ENCODE data around the gene BTBD9.

The BTBD9 gene

DNA sequence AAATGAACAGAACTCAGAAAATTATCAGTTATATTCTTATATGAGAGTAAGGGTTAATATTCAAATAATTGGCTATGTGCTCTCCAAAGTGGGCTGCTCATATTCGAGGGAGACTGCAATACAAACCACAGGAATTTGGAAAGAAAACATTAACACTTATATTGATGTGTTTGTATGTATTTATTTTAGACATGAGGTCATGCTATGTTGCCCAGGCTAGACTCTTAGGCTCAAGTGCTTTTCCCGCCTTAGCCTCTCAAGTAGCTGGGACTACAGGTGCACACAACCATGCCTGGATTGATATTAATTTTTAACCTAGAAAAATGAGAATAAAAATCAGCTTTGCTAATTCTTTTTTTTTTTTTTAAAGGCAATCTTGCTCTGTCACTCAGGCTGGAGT is 35.0 kb downstream of the BTBD9 start:
- H2BK5ac ChIP-seq (ENCODE audit: low read depth, low read length, poor library complexity, severe bottlenecking), result no peak overlapping the region
- 0% methylated on average over 1 of the region's 2 CpGs for WGBS

DNA sequence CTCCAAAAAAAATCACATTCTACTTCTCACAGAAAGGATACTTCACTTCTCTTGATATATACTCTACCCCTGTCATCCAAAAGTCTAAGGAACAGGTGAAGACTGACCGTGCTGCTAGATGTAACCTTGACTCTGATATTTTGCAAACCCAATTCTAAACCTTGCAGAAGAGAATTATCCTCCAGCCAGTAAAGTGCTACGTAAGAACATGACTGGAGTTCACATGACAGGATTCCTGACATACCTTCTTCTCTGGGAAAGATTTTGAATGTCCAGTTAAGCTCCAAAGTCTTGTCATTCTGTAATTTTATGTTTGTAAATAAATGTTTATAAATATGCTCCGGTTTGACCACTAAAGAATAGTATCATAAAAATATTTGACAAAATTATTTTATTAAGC is 35.8 kb downstream of the BTBD9 start:
- H3K27ac ChIP-seq (ENCODE audit: low read length, poor library complexity, severe bottlenecking), result no peak overlapping the region
- no peaks in the 10 kb centered on the region for H3K36me3 ChIP-seq (ENCODE audit: control insufficient read depth in 1 of 2, insufficient read depth in 2 of 2, low read depth in 1 of 2, low read length in 2 of 2)
- no peak overlapping the region for H3K4ac ChIP-seq (ENCODE audit: low read depth in 1 of 2, low read length in 2 of 2)
- peak; percentile 32 for DNase-seq
- H2AFZ ChIP-seq (ENCODE audit: low read depth, low read length), result no peak overlapping the region
- H3K4me1 ChIP-seq (ENCODE audit: control insufficient read depth, insufficient read depth, low read depth, low read length), result peaks cover 3% of the 10 kb centered on the region
- no peak overlapping the region for H2BK5ac ChIP-seq (ENCODE audit: low read depth, low read length, poor library complexity, severe bottlenecking)
- H3K4me3 ChIP-seq (ENCODE audit: insufficient read depth in 1 of 2, low read depth in 1 of 2, low read length in 2 of 2), result no peak overlapping the region
- no peak overlapping the region for H2BK15ac ChIP-seq (ENCODE audit: low read depth, poor library complexity, severe bottlenecking)
- 77% methylated on average over 1 of the region's 3 CpGs for WGBS
- no peak overlapping the region for H2BK12ac ChIP-seq (ENCODE audit: low read length in 2 of 2)
- H4K91ac ChIP-seq (ENCODE audit: low read length), result no peak overlapping the region
- no peak overlapping the region for H2BK120ac ChIP-seq (ENCODE audit: low read depth, low read length)
- H3K18ac ChIP-seq (ENCODE audit: low read depth in 1 of 2, low read length in 2 of 2), result no peak overlapping the region
- no peaks in the 10 kb centered on the region for H3K9me3 ChIP-seq (ENCODE audit: control insufficient read depth, low read length)
- H3K14ac ChIP-seq (ENCODE audit: low read length in 2 of 2), result no peak overlapping the region
- no peak overlapping the region for H3K23ac ChIP-seq (ENCODE audit: low read length in 2 of 2)
- H4K8ac ChIP-seq (ENCODE audit: low read length), result no peak overlapping the region
- no peak overlapping the region for H2AK5ac ChIP-seq (ENCODE audit: low read length, severe bottlenecking)
- no peaks in the 10 kb centered on the region for H3K27me3 ChIP-seq (ENCODE audit: control insufficient read depth in 1 of 2, insufficient read depth in 1 of 2, low read length in 2 of 2)
- H3K9ac ChIP-seq (ENCODE audit: low read length), result no peak overlapping the region
- H3K79me1 ChIP-seq (replicated peaks; ENCODE audit: low read length, poor library complexity, severe bottlenecking), result peaks cover 10% of the 10 kb centered on the region
- no peak overlapping the region for H3K4me2 ChIP-seq (ENCODE audit: low read length, poor library complexity, severe bottlenecking)

More for the DNA sequence above, 35.0 kb downstream of the BTBD9 start:
- Histone ChIP-seq H4K8ac (ENCODE audit: low read length) (no peak overlapping the region), H2BK120ac (ENCODE audit: low read depth, low read length) (no peak overlapping the region), H3K4me3 (ENCODE audit: insufficient read depth in 1 of 2, low read depth in 1 of 2, low read length in 2 of 2) (no peak overlapping the region), H3K79me1 (replicated peaks; ENCODE audit: low read length, poor library complexity, severe bottlenecking) (peaks cover 9% of the 10 kb centered on the region), H3K9ac (ENCODE audit: low read length) (no peak overlapping the region), H2BK15ac (ENCODE audit: low read depth, poor library complexity, severe bottlenecking) (no peak overlapping the region), H3K27ac (ENCODE audit: low read length, poor library complexity, severe bottlenecking) (no peak overlapping the region), H3K4me1 (ENCODE audit: control insufficient read depth, insufficient read depth, low read depth, low read length) (peaks cover 3% of the 10 kb centered on the region), H2AFZ (ENCODE audit: low read depth, low read length) (no peak overlapping the region), H3K4ac (ENCODE audit: low read depth in 1 of 2, low read length in 2 of 2) (no peak overlapping the region), H3K4me2 (ENCODE audit: low read length, poor library complexity, severe bottlenecking) (no peak overlapping the region), H2AK5ac (ENCODE audit: low read length, severe bottlenecking) (no peak overlapping the region), H2BK12ac (ENCODE audit: low read length in 2 of 2) (no peak overlapping the region), H3K14ac (ENCODE audit: low read length in 2 of 2) (no peak overlapping the region), H4K91ac (ENCODE audit: low read length) (no peak overlapping the region), H3K9me3 (ENCODE audit: control insufficient read depth, low read length) (no peaks in the 10 kb centered on the region), H3K36me3 (ENCODE audit: control insufficient read depth in 1 of 2, insufficient read depth in 2 of 2, low read depth in 1 of 2, low read length in 2 of 2) (no peaks in the 10 kb centered on the region), H3K27me3 (ENCODE audit: control insufficient read depth in 1 of 2, insufficient read depth in 1 of 2, low read length in 2 of 2) (no peaks in the 10 kb centered on the region), H3K23ac (ENCODE audit: low read length in 2 of 2) (no peak overlapping the region), H3K18ac (ENCODE audit: low read depth in 1 of 2, low read length in 2 of 2) (no peak overlapping the region)
- DNase-seq, result peak; percentile 36

DNA sequence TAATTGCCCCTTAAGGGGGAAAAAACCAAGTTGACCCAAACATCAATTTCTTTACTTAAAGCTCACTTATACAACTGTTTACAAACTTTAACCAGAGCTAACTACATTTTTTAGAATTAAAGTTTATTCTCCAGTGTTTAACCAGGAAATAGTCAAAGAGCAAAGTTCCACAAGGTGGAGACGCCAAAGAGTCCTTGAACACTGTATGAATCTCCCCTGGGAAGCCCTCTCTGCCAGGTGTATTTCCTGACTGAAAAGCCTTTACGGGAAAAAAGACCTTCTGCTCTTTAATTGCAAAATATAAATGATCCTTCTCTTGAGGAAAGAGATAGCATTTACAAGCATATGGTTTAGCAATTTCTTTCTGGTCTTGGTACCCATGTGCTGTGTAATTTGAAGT is 36.2 kb downstream of the BTBD9 start:
- 64% methylated on average over 1 of the region's 2 CpGs for WGBS
- Histone ChIP-seq H4K91ac (ENCODE audit: low read length) (no peak overlapping the region), H2BK12ac (ENCODE audit: low read length in 2 of 2) (no peak overlapping the region), H2BK5ac (ENCODE audit: low read depth, low read length, poor library complexity, severe bottlenecking) (no peak overlapping the region), H4K8ac (ENCODE audit: low read length) (no peak overlapping the region), H3K23ac (ENCODE audit: low read length in 2 of 2) (no peak overlapping the region), H2AK5ac (ENCODE audit: low read length, severe bottlenecking) (no peak overlapping the region), H3K14ac (ENCODE audit: low read length in 2 of 2) (no peak overlapping the region), H2AFZ (ENCODE audit: low read depth, low read length) (no peak overlapping the region), H3K18ac (ENCODE audit: low read depth in 1 of 2, low read length in 2 of 2) (no peak overlapping the region), H3K9ac (ENCODE audit: low read length) (no peak overlapping the region), H3K4me3 (ENCODE audit: insufficient read depth in 1 of 2, low read depth in 1 of 2, low read length in 2 of 2) (no peak overlapping the region), H3K36me3 (ENCODE audit: control insufficient read depth in 1 of 2, insufficient read depth in 2 of 2, low read depth in 1 of 2, low read length in 2 of 2) (no peaks in the 10 kb centered on the region), H3K4ac (ENCODE audit: low read depth in 1 of 2, low read length in 2 of 2) (no peak overlapping the region), H3K4me1 (ENCODE audit: control insufficient read depth, insufficient read depth, low read depth, low read length) (peaks cover 3% of the 10 kb centered on the region), H3K79me1 (replicated peaks; ENCODE audit: low read length, poor library complexity, severe bottlenecking) (peaks cover 9% of the 10 kb centered on the region), H3K27me3 (ENCODE audit: control insufficient read depth in 1 of 2, insufficient read depth in 1 of 2, low read length in 2 of 2) (no peaks in the 10 kb centered on the region), H3K27ac (ENCODE audit: low read length, poor library complexity, severe bottlenecking) (peak overlapping the region; percentile 29), H3K9me3 (ENCODE audit: control insufficient read depth, low read length) (no peaks in the 10 kb centered on the region), H2BK120ac (ENCODE audit: low read depth, low read length) (no peak overlapping the region), H2BK15ac (ENCODE audit: low read depth, poor library complexity, severe bottlenecking) (no peak overlapping the region), H3K4me2 (ENCODE audit: low read length, poor library complexity, severe bottlenecking) (no peak overlapping the region)
- no peak for DNase-seq

DNA sequence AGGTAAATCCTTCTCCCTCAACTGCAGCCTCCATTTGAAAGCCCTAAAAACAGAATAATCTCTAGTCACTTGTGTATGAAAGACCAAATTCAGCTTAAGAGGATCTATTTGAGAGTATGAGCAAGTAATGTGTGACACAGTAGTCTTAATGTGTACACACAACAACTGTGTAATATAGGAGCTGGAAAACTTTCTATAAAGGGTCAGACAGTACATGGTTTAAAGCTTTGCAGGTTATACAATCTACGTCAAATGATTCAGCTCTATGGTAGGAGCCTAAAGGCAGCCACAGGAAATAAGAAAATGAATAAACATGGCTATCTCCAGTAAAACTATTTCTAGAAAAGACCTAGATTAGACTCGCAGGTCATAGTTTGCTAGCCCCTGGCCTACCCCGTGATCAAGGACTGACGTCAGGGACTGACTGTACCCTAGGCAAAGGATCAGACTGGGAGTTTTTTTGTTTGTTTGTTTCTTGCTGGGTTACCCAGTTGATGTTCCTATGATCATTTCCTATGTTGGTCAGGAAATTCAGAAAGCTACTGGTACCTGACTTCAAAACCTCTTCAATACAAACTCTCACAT is 39.7 kb downstream of the BTBD9 start:
- no peak overlapping the region for H4K91ac ChIP-seq (ENCODE audit: low read length)
- no peak overlapping the region for H3K9ac ChIP-seq (ENCODE audit: low read length)
- no peak overlapping the region for H2BK120ac ChIP-seq (ENCODE audit: low read depth, low read length)
- H3K4me2 ChIP-seq (ENCODE audit: low read length, poor library complexity, severe bottlenecking), result no peak overlapping the region
- no peak overlapping the region for H3K14ac ChIP-seq (ENCODE audit: low read length in 2 of 2)
- no peak overlapping the region for H3K27ac ChIP-seq (ENCODE audit: low read length, poor library complexity, severe bottlenecking)
- no peak overlapping the region for H3K4me3 ChIP-seq (ENCODE audit: insufficient read depth in 1 of 2, low read depth in 1 of 2, low read length in 2 of 2)
- H2BK12ac ChIP-seq (ENCODE audit: low read length in 2 of 2), result no peak overlapping the region
- no peak overlapping the region for H3K18ac ChIP-seq (ENCODE audit: low read depth in 1 of 2, low read length in 2 of 2)
- no peaks in the 10 kb centered on the region for H3K27me3 ChIP-seq (ENCODE audit: control insufficient read depth in 1 of 2, insufficient read depth in 1 of 2, low read length in 2 of 2)
- no peaks in the 10 kb centered on the region for H3K9me3 ChIP-seq (ENCODE audit: control insufficient read depth, low read length)
- no peak overlapping the region for H3K23ac ChIP-seq (ENCODE audit: low read length in 2 of 2)
- H4K8ac ChIP-seq (ENCODE audit: low read length), result no peak overlapping the region
- H3K4ac ChIP-seq (ENCODE audit: low read depth in 1 of 2, low read length in 2 of 2), result no peak overlapping the region
- H2AK5ac ChIP-seq (ENCODE audit: low read length, severe bottlenecking), result no peak overlapping the region
- peak; percentile 24 for DNase-seq
- H3K4me1 ChIP-seq (ENCODE audit: control insufficient read depth, insufficient read depth, low read depth, low read length), result peaks cover 1% of the 10 kb centered on the region
- H2BK5ac ChIP-seq (ENCODE audit: low read depth, low read length, poor library complexity, severe bottlenecking), result no peak overlapping the region
- peaks cover 0 to 3% of the 10 kb centered on the region in 2 experiments for H3K36me3 ChIP-seq (ENCODE audit: control insufficient read depth in 1 of 2, insufficient read depth in 2 of 2, low read depth in 1 of 2, low read length in 2 of 2)
- H2BK15ac ChIP-seq (ENCODE audit: low read depth, poor library complexity, severe bottlenecking), result no peak overlapping the region
- no peak overlapping the region for H2AFZ ChIP-seq (ENCODE audit: low read depth, low read length)
- 100% methylated on average over 4 of the region's 4 CpGs for WGBS
- H3K79me1 ChIP-seq (replicated peaks; ENCODE audit: low read length, poor library complexity, severe bottlenecking), result peaks cover 6% of the 10 kb centered on the region

All from mesenchymal stem cell (in vitro differentiated cells and primary cell).